ENCODE data around the gene VSTM2B. TPM values are rescaled to one million over a fixed set of nuclear protein-coding genes. Genes with fewer than 3 reads are reported as not detected.

VSTM2B gene
- total RNA-seq, 1 donor from 2014 or later = not detected

DNA sequence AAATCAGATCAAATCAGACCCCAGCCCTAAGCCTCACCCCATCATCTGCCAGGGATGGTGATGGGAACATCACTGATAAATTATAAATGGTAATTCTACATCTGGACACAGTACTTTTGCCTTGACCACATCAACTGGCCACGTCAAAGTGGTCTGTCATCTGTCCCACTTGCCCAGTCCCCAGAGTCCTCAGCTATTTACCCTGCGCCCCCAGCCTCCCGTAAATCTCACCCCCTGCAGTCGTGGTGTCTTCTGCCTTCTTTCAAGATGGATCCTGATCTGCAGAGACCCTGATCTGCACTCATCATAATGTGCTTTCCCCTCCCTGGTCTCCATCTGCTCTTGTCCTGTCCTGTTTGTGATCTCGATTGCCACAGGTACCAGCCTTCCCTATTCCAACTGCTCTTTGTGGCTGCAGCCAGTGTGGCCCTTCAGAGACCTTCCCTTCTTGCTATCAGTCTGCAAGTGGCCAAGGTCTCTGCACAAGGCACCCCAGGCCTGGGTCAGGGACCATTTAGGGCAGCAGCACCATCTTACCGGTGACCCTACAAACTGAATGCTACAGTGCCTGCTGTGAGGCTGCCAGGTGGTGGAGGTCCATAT is 53.6 kb downstream of the VSTM2B start:
- DNase-seq (ENCODE audit: extremely low spot score, unreplicated experiment) = peak; percentile 76
- H3K9me3 Mint-ChIP-seq (ENCODE audit: unreplicated experiment) = no peaks in the 10 kb centered on the region
- no peak overlapping the region for H3K27ac Mint-ChIP-seq (ENCODE audit: unreplicated experiment)
- H3K4me1 Mint-ChIP-seq (ENCODE audit: unreplicated experiment) = no peaks in the 10 kb centered on the region
- no peak overlapping the region for H3K4me3 Mint-ChIP-seq (ENCODE audit: unreplicated experiment)
- peaks cover 17% of the 10 kb centered on the region for H3K27me3 Mint-ChIP-seq (ENCODE audit: unreplicated experiment)
- TF ChIP-seq, protein P1, sequence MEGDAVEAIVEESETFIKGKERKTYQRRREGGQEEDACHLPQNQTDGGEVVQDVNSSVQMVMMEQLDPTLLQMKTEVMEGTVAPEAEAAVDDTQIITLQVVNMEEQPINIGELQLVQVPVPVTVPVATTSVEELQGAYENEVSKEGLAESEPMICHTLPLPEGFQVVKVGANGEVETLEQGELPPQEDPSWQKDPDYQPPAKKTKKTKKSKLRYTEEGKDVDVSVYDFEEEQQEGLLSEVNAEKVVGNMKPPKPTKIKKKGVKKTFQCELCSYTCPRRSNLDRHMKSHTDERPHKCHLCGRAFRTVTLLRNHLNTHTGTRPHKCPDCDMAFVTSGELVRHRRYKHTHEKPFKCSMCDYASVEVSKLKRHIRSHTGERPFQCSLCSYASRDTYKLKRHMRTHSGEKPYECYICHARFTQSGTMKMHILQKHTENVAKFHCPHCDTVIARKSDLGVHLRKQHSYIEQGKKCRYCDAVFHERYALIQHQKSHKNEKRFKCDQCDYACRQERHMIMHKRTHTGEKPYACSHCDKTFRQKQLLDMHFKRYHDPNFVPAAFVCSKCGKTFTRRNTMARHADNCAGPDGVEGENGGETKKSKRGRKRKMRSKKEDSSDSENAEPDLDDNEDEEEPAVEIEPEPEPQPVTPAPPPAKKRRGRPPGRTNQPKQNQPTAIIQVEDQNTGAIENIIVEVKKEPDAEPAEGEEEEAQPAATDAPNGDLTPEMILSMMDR (IDR thresholded peaks at IDR 0.05) = no peak
- H3K36me3 Mint-ChIP-seq (ENCODE audit: unreplicated experiment) = no peaks in the 10 kb centered on the region

GRCh38 chr19:29581398-29581797 is 55.6 kb downstream of the VSTM2B start:
- no peaks in the 10 kb centered on the region for H3K36me3 Mint-ChIP-seq (ENCODE audit: unreplicated experiment)
- TF ChIP-seq, protein P1 (IDR thresholded peaks at IDR 0.05) = no peak
- H3K27ac Mint-ChIP-seq (ENCODE audit: unreplicated experiment) = no peak overlapping the region
- no peaks in the 10 kb centered on the region for H3K9me3 Mint-ChIP-seq (ENCODE audit: unreplicated experiment)
- H3K4me3 Mint-ChIP-seq (ENCODE audit: unreplicated experiment) = no peak overlapping the region
- H3K4me1 Mint-ChIP-seq (ENCODE audit: unreplicated experiment) = no peaks in the 10 kb centered on the region
- peaks cover 6% of the 10 kb centered on the region for H3K27me3 Mint-ChIP-seq (ENCODE audit: unreplicated experiment)
- DNase-seq (ENCODE audit: extremely low spot score, unreplicated experiment) = no peak

DNA sequence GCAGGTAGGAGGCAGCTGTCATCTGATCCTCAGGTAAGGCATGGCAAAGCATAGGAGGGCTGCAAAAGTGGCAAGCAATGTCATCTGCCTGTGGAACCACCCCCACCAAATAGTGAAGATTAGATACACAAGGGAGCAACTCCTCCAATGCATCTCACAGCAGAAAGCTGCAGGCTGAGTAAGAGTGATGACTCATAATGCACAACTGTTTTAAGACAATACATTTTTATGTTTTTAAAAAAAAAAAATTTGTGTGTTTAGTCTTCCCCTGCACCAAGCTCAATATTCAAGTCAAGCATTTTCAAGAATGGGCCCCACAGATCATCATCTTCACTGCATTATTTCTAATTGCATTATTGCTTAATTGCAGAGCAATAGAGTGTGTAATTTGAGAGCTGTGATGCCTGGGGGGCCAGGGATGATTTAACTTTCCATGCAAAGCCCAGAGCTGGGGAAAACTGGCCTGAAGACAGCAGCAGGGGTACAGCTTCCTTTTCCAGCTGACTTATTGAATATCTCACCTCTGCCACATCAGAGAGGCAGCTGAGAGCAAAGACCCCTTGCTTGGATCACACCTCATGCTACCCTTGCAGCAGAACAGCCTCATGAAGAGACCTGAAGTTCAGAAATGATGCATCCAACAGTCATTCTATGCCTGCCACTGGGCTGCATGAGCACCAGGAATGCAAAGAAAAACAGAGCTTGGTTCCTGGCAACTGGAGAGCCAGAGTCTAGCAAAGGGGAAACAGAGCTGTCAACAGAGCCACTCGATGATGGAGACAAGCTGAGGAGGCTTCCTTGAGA is 57.6 kb downstream of the VSTM2B start:
- DNase-seq (ENCODE audit: extremely low spot score, unreplicated experiment) = no peak
- TF ChIP-seq, protein P1 (IDR thresholded peaks at IDR 0.05) = no peak
- H3K4me1 Mint-ChIP-seq (ENCODE audit: unreplicated experiment) = no peaks in the 10 kb centered on the region
- peaks cover 10% of the 10 kb centered on the region for H3K27me3 Mint-ChIP-seq (ENCODE audit: unreplicated experiment)
- H3K4me3 Mint-ChIP-seq (ENCODE audit: unreplicated experiment) = no peak overlapping the region
- H3K9me3 Mint-ChIP-seq (ENCODE audit: unreplicated experiment) = no peaks in the 10 kb centered on the region
- H3K27ac Mint-ChIP-seq (ENCODE audit: unreplicated experiment) = no peak overlapping the region
- no peaks in the 10 kb centered on the region for H3K36me3 Mint-ChIP-seq (ENCODE audit: unreplicated experiment)

DNA sequence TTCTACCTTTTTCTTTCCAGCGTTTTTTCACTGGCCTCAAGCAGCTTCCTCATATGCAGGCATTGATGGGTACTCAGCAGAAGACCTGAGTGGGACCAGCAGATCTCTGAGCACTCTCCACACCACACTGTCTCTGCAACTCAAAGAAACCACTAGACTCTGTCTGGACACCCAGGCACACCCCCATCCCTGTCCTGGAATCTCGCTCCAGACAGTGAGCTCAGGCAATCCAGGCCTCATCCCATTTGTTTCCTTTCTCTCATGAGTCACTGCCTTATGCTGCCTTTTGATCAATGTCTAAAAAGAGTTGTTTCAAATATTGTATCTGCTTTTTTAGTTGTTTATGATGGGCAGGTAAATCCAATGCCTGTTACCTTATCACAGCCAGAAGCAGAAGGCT is 60.6 kb downstream of the VSTM2B start:
- H3K9me3 Mint-ChIP-seq (ENCODE audit: unreplicated experiment) = no peaks in the 10 kb centered on the region
- H3K27me3 Mint-ChIP-seq (ENCODE audit: unreplicated experiment) = peaks cover 13% of the 10 kb centered on the region
- no peaks in the 10 kb centered on the region for H3K36me3 Mint-ChIP-seq (ENCODE audit: unreplicated experiment)
- no peak overlapping the region for H3K27ac Mint-ChIP-seq (ENCODE audit: unreplicated experiment)
- no peak for DNase-seq (ENCODE audit: extremely low spot score, unreplicated experiment)
- no peak overlapping the region for H3K4me3 Mint-ChIP-seq (ENCODE audit: unreplicated experiment)
- TF ChIP-seq, protein P1 (IDR thresholded peaks at IDR 0.05) = no peak
- H3K4me1 Mint-ChIP-seq (ENCODE audit: unreplicated experiment) = no peaks in the 10 kb centered on the region

DNA sequence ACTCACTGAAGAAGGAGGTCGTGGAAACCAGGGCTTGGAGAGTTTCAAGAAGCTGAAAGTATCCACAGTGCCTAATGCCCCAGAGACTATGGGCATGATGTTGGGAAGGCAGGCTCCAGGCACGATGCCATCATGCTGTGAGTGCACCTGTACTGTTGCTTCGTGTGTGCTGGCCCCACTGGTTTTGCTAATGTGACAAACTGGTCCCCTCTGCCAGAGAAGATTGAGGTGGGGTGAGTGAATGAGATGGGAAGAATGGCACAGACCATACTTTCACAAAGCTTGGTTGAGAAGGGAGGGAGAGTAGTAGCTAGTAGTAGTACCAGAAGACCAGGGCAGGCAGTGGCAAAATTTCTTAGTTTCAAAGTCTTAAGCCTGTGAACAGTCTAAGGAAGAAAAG is 61.3 kb downstream of the VSTM2B start:
- no peak overlapping the region for H3K27ac Mint-ChIP-seq (ENCODE audit: unreplicated experiment)
- DNase-seq (ENCODE audit: extremely low spot score, unreplicated experiment) = no peak
- H3K4me3 Mint-ChIP-seq (ENCODE audit: unreplicated experiment) = no peak overlapping the region
- H3K4me1 Mint-ChIP-seq (ENCODE audit: unreplicated experiment) = no peaks in the 10 kb centered on the region
- H3K36me3 Mint-ChIP-seq (ENCODE audit: unreplicated experiment) = no peaks in the 10 kb centered on the region
- H3K9me3 Mint-ChIP-seq (ENCODE audit: unreplicated experiment) = no peaks in the 10 kb centered on the region
- TF ChIP-seq, protein P1 (IDR thresholded peaks at IDR 0.05) = no peak
- peaks cover 17% of the 10 kb centered on the region for H3K27me3 Mint-ChIP-seq (ENCODE audit: unreplicated experiment)

All from osteocyte (in vitro differentiated cells).